AG09309 (cell line): ENCODE results near the gene TPST2.

Source experiments
- DNase-seq: peaks from one replicate; pipeline ENCODE4 v3.0.0-alpha.2; 2010; ENCODE audit warnings: low read depth
- H3K4me3 ChIP-seq: 2 replicates; pipeline ENCODE4 v1.5.1; 2011; ENCODE audit warnings: mild to moderate bottlenecking, low read depth, low read length, moderate library complexity; ENCODE audit not compliant: control insufficient read depth
- TF ChIP-seq, protein P1 (sequence below): IDR thresholded peaks from 2 replicates; pipeline ENCODE4 v1.5.1; 2011; ENCODE audit warnings: mild to moderate bottlenecking, low read depth, low read length, inconsistent platforms; ENCODE audit not compliant: insufficient read depth, control insufficient read depth; ENCODE audit errors: missing control alignments

The TPST2 gene

DNA sequence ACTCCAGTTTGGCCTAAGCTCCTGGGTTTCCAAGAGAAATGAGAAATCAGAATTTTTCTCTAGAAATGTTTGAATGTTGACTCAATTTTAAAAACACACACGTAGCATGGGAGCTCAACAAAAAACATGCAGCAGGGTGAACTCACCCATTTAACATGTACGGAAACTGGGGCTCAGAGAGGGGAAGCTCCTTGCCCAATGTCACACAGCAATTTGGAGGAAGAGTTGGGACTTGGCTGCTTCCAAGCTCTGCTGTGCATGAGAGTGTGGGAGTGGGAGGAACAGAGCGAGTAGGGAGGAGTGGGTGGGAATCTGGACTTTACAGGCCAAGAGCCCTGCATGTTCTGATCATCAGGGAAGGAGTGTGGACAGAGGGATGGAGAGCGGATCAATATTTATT is 5.9 kb downstream of the TPST2 start:
- TF ChIP-seq, protein P1, sequence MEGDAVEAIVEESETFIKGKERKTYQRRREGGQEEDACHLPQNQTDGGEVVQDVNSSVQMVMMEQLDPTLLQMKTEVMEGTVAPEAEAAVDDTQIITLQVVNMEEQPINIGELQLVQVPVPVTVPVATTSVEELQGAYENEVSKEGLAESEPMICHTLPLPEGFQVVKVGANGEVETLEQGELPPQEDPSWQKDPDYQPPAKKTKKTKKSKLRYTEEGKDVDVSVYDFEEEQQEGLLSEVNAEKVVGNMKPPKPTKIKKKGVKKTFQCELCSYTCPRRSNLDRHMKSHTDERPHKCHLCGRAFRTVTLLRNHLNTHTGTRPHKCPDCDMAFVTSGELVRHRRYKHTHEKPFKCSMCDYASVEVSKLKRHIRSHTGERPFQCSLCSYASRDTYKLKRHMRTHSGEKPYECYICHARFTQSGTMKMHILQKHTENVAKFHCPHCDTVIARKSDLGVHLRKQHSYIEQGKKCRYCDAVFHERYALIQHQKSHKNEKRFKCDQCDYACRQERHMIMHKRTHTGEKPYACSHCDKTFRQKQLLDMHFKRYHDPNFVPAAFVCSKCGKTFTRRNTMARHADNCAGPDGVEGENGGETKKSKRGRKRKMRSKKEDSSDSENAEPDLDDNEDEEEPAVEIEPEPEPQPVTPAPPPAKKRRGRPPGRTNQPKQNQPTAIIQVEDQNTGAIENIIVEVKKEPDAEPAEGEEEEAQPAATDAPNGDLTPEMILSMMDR = no peak
- H3K4me3 ChIP-seq = no peak overlapping the region
- no peak for DNase-seq

DNA sequence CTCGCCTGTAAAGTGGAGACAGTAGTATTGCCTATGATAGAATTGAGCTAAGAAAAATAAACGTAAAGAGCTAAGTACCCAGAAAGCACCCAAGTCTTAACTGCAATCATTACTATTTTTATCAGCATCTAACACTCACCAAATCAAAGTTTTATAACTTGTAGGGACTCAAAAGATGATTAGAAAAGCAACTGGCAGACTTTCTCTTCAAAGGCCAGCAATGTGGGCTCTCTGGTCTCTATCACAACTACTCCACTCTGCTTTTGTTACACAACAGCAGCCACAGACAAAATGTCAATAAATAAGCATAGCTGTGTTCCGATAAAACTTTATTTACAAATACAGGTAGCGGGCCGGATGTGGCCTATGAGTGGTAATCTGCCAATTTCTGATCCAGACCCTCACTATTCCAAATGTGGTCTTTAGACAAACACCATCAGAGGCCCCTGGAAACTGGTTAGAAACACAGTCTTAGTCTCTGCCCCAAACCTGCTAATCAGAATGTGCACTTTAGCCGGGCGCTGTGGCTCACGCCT is 8.2 kb downstream of the TPST2 start:
- TF ChIP-seq, protein P1 = no peak
- H3K4me3 ChIP-seq = no peak overlapping the region
- DNase-seq = no peak

DNA sequence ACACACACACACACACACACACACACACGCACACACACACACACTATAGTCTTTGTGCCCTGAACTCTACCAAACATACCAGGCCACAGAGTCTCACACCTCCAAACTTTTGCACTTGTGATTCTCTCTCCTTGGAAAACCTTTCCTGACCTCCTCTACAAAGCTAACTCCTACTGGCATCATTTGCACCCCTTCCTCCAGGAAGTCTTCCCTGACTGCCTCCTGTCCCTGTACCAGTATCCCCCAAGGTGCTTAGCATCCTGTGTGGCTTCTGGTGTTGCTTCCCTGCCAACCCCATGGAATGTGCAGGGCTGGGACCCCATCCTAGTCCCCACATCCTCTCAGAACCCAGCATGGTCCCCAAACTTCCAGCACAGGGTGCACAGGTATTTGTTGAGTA is 8.9 kb downstream of the TPST2 start:
- TF ChIP-seq, protein P1 = no peak
- H3K4me3 ChIP-seq = no peak overlapping the region
- no peak for DNase-seq

DNA sequence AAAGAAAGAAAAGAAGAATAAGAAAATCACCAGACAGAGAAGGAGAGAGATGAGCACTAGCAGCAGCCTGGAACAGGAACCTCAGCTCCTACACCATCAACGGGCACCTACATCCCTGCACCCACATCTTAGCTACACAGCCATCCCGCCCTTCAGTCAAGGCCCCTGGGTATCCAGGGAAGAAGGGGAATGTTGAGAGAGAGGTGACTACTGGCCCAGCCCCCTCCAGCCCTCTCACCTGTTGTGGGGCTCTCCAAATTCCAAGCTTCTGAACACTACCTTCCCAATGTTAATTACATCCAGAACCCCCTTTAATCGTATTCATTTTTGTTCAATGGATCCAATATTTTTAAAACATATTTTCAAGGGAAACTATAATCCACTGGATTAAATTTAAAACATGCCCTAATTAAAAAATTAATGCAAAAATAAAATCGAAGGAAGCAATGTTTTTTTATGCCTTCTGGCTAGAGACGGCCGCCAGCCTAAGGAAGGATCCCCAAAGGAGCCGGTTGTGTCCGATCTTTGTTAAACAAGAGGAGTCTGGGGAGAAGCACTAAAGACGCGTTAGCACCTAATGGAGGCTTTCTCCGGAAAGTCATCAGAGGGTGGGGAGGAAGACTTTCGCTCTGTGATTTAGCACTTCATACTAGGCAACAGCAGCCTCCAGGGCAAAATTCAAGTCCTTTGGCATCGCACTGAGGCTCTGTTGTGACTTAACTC is 9.5 kb downstream of the TPST2 start:
- DNase-seq = no peak
- TF ChIP-seq, protein P1 = no peak
- H3K4me3 ChIP-seq = no peak overlapping the region

DNA sequence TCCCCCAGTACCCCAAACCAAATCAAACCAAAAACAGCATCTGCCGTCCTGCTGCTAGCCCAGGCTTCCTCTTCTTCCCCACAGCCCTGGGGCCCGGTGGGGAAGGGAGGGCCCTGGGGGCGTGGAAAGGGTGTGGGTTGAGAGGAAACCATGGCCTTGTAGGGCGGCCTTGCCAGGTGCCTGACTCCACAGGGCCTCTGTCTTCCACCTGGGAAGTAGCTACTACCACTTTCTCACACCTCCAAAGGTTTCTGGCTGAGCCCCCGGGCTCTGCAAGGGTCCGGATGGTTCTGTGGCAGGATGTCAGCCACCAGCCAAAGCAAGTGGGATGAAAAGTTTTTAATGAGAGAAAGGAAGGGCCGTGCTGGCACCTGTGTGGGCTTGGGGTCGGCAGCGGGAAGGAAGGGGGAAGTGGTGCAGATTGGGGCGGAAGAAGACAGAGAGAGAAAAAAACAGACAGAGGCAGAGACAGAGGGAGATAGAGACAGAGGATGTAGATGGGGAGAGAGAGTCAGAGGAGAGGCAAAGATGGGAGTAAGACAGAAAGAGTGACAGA is 10.5 kb downstream of the TPST2 start:
- DNase-seq = no peak
- TF ChIP-seq, protein P1 = no peak
- no peak overlapping the region for H3K4me3 ChIP-seq

DNA sequence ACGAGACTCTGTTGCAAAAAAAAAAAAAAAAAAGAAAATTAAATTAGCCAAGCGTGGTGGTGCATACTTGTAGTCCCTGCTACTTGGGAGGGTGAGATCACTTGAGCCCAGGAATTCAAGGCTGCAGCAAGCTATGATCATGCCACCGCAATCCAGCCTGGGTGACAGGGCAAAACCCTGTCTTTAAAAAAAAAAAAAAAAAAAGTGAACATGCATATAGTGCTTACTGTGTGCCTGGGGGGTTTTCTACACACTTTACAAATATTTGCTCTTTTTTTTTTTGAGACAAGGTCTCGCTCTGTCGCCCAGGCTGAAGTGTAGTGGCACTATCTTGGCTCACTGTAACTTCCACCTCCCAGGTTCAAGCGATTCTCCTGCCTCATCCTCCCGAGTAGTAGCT is 12.9 kb downstream of the TPST2 start:
- no peak for DNase-seq
- TF ChIP-seq, protein P1 = no peak
- H3K4me3 ChIP-seq = no peak overlapping the region
